GM10266 (cell line): ENCODE data around the gene RAD51B.
"Not testable (repeated sequence)": the region's sequence is repeated elsewhere in the genome, so short reads cannot be mapped to it uniquely, and the experiment has no call there.

Experiments used
- DNase-seq: peaks from one replicate; pipeline ENCODE4 v3.0.0; 2012; ENCODE audit errors: extremely low spot score
- CTCF ChIP-seq: IDR thresholded peaks from 2 replicates; pipeline ENCODE4 v1.5.1; 2012; ENCODE audit warnings: mild to moderate bottlenecking, low read depth; ENCODE audit not compliant: control insufficient read depth, insufficient read depth; ENCODE audit errors: missing control alignments

The RAD51B gene

GRCh38 chr14:68027276-68027675 lies 207.7 kb downstream of the RAD51B start:
- no peak for DNase-seq
- no peak for TF ChIP-seq CTCF

DNA sequence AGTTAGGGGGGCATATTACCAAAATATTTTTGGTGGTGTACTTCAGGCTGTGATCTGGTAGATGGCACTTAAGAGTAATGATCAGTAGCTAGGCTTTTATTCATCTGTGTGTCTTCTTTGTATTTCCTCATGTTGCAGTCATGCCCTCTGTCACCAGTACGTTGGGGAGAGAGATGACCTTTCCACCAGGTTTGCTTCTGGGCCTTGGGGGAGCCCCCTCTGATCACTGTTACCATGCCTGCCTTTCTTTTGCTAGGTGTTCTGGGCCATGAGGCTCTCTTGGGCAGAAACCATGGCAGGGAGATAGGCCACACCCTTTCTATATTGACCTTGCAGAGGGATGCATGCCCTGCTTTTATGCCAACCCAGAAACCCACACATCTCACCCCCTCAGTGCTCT lies 208.5 kb downstream of the RAD51B start:
- TF ChIP-seq CTCF: no peak

DNA sequence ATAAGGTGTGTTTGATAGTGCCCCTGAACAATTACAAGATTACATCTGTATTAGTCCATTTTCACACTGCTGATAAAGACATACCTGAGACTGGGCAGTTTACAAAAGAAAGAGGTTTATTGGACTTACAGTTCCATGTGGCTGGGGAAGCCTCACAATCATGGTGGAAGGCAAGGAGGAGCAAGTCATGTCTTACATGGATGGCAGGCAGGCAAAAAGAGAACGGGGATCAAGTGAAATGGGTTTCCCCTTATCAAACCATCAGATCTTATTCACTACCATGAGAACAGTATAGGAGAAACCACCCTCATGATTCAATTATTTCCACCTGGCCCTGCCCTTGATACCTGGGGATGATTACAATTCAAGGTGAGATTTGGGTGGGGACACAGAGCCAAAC lies 211.4 kb downstream of the RAD51B start:
- DNase-seq: not testable (repeated sequence)

More for the DNA sequence above, 208.5 kb downstream of the RAD51B start:
- no peak for DNase-seq

GRCh38 chr14:68032154-68032553 lies 212.6 kb downstream of the RAD51B start:
- no peak for TF ChIP-seq CTCF
- DNase-seq: no peak

DNA sequence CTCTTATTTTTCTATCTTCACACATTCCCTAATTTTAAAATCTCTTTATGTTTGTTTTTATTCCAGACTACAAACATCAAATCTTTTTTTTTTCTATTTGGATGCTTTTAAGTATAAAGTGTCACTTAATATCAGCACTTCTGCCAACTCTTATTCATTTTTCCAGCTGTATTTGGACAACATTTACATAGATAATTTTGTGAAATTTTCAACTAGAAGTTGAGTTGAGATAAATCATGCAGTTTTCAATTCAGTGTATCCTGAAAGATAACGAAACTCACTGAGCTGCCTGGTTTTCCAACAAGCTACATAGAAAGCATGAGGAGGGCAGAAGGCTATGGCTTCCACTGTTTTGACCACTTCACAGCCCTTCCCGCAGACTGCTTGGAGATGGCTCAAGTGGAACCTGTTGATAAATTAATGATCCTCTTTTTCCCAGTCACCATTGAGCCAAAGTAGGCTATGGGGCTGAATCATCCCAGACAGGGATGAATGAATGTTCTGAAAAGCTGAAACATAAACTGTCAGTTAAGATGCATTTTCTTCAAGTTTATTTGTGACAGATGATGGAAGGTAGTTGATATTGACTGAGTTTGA lies 213.9 kb downstream of the RAD51B start:
- TF ChIP-seq CTCF: no peak
- DNase-seq: no peak

DNA sequence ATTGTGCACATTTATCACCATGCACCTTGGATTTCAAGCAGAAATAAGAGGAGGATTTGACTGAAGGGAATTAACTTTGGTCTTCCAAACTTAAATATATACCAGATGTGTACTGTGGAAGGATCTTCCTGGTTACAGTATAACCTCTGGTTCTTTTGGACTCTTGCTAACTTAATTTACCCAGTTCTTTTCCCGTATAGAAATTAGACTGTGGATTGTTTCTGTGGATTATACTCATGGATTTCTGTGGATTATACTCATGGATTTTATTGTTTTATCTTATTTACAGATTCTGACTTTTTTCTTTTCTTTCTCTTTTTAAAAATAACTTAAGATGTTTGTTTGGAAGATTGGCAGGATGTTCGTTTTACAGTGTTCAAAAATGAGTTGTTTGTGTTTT lies 215.3 kb downstream of the RAD51B start:
- no peak for TF ChIP-seq CTCF
- no peak for DNase-seq

DNA sequence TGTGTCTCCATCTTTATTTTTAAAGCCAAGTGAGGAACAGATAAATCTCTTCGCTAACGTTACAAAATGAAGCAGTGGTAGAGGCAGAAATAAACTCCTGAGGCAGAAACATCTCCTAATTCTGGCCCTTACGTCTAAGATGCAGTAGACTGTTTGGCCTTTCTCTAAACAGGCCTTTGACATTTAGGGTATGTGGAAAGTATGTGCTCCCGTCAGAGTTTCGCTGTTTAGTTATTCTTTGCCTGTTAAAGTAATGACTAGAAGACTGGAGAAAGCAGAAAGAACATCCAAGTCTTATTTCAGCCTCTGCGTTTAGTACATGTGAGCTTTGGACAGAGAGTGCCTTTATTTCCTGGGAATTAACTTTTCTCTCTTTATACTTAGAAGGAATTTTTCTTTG lies 216.6 kb downstream of the RAD51B start:
- TF ChIP-seq CTCF: no peak
- DNase-seq: no peak

DNA sequence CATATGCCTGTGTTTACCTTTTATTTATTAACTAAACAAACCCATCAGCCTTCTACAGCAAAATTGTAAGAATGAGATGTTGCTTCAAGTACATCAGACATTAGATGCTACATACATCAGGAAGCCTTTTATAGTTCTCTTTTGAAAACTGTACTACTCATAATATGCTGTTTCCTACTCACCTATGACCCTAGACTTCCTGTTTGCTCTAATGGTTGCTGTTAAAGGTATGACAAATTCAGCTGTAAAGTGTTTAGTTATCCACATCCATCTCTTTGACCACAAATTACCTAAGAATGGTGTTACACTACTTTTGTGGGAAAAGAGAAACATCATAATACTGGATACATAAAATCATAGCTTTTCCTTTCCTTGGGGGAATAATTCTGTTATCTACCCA lies 220.0 kb downstream of the RAD51B start:
- DNase-seq: no peak
- no peak for TF ChIP-seq CTCF
